Renal pelvis (tissue), 4 donors: ENCODE measurements around the gene KLHL13. TPM values are rescaled to one million over a fixed set of nuclear protein-coding genes. Genes with fewer than 3 reads are reported as not detected.
"Not testable (repeated sequence)": the region's sequence is repeated elsewhere in the genome, so short reads cannot be mapped to it uniquely, and the experiment has no call there.

Source experiments
- DNase-seq: peaks from one replicate; pipeline ENCODE4 v3.0.0-alpha.2; 2013
- polyA plus RNA-seq, 3 donors: library from polyadenylated mRNA; unstranded; fragments of 120-200 nt; gene quantifications; one replicate each; pipeline ENCODE4 v1.2.1, GENCODE V29; 2013; ENCODE audit not compliant: insufficient read length in 3 of 3

The KLHL13 gene
- polyA plus RNA-seq, 3 donors: 72.1 to 74.1 (median 73.1) TPM

DNA sequence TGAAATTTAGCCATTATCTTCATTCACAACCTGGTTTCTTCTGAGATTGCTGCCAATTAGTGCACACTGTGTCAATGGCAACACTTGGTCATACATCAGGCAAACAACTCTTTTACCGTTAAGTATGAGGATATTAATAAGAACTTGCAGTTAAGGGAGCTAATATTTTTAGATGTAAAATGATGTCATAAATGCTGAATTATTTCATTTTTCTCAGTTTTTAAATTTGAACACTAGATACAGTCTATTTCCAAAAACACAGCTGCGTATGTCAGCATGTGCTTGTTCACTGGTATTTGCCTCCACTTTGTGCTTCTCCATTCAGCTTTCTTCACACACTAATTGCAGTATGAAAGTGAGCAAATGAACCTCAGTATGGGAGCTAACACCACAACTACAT lies 1.6 kb downstream of the KLHL13 start:
- no peak for DNase-seq

DNA sequence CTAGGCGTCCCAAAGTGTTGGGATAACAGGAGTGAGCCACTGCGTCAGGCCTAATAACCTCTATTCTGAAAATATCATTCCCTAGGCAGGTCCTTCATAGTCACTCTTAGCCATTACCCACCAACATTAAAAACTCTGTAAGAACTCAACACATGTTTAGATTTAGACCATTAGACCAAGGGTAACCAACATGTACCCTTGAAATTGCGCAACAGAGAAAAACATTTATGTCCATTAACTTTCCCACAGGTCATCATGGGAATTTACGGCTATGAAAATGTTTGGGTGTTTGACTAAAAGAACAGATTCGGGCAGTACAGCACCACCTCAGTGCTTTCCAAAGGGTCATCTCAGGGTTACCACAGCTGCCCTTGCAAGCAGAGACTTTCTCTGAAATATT lies 7.5 kb downstream of the KLHL13 start:
- DNase-seq: no peak

GRCh38 chrX:118108304-118108703 lies 8.3 kb downstream of the KLHL13 start:
- no peak for DNase-seq

- no peak for DNase-seq
These were observed 16.5 kb downstream of the KLHL13 start for GRCh38 chrX:118100091-118100490.

DNA sequence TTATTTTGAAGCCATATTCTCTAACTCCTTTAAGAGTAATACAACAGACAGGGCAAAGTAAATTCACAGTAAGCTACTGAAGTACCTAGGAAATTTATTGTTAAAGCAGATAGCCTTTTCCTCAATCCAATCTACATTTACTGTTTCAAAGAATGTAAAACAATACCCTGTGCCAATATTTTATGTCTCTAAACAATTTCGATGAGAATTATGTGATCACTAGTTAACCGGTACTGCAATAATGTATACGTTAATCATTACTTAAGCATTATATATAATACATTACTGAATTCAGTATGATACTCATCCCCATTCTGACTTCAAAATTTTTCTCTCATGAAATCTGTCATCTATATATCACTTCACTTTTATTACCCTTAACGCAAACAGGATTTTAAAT lies 28.5 kb downstream of the KLHL13 start:
- no peak for DNase-seq

GRCh38 chrX:118074196-118074595 lies 42.4 kb downstream of the KLHL13 start:
- DNase-seq: no peak

- DNase-seq: no peak
These were observed 49.6 kb downstream of the KLHL13 start for GRCh38 chrX:118066867-118067515.

DNA sequence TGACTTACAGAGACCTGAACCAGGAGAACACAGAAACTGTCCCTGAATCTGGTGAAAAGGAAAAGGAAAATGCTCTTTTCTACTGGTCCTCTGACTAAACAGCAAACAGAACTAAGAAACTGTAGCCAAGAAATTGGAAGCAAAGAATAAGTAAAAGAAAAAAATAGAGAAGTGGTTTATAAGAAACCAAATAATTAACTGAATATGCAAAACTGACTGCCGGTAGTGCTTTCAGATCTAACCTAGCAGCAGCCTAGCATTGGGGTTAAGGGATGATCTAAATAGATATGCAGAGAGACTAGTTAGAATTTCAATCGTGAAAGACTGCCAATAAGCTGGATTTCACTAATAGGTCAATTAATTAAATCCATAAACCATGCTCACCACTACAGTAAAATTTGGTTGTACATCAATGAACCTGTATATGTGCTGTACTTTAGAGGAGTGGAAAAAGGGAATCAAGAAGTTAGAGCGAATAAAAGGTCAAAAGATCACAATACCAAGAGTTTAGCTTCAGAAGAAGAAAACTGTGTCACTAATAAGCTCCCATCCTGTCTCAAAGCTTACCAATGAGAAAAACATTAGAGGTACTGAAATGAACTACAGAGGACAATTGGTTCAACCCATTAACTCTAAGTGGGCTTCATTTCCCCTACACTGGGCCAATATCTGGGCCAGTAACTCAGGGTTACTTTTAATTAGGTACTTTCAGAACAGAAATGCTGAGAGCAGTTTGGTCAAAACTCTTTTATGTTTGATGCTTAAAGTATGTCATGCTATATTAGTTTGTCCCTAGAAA lies 53.6 kb downstream of the KLHL13 start:
- no peak for DNase-seq

DNA sequence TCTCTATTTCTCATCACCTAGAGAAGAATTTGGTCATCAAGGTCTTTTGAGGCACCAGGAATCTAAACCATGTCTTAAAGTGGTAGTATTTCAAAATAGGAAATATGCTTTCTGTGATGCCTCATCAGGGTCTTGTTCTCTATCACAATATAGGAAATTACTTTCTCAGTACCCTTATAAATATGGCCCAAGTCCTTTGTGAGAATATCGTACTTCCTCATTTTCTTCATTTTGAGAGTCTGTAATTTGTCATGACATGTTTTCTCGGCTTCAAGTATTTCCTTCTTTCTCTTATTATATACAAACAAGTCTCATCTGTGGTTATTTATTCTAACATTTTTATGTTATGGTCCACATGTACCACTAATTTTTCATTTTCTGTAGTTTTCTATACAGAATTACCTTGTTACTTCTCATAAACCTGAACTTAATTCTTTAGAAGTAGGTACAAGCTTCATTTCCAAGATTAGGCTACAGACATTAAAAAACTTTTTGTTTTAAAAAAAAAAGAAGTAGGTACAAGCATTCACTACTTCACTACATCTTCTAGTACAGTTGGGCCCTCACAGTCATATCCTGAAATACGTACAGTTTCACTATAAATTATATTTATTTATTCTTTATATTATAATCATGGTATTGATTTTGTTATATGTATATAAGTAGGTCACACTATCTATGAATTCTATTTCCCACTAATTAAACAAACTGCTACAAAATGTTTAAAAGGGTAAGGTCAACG lies 54.4 kb downstream of the KLHL13 start:
- no peak for DNase-seq

GRCh38 chrX:118058924-118059323 lies 57.7 kb downstream of the KLHL13 start:
- no peak for DNase-seq

GRCh38 chrX:118056870-118057269 lies 59.7 kb downstream of the KLHL13 start:
- no peak for DNase-seq

- no peak for DNase-seq
These were observed 66.9 kb downstream of the KLHL13 start for GRCh38 chrX:118049713-118050112.

DNA sequence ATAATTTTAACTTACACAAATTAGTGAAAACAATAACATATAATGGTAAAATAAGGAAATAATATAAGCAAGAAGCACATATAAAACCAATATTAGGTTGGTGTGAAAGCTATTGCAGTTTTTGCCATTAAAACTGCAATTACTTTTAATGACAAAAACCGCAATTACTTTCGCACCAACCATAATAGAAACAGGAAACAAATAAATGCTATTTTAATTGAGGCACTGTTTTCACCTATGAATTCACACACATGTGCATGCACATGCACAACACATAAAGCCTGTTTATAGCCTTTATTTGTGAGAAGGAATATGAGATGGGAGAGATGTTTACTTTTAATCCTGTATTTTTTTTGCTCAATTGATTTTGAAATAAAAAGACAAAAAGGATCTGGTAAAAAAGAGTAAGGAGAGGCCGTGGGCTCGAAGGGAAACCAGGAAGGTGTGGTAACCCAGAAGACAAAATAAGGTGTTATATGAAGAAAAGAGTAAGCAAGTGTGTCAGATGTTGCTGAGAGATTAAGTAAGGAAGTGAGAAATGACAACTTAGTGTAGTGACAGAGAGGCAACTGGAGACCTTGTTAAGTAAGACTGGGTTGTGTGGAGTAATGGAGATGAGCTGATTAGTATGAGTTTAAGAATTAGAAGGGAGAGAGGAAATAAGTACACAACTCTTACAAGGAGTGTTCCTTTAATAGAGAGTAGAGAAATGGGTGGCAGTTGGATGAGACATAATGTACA lies 69.0 kb downstream of the KLHL13 start:
- no peak for DNase-seq

GRCh38 chrX:118039591-118039990 lies 77.0 kb downstream of the KLHL13 start:
- DNase-seq: no peak

- DNase-seq: no peak
These were observed 77.8 kb downstream of the KLHL13 start for GRCh38 chrX:118038614-118039365.

DNA sequence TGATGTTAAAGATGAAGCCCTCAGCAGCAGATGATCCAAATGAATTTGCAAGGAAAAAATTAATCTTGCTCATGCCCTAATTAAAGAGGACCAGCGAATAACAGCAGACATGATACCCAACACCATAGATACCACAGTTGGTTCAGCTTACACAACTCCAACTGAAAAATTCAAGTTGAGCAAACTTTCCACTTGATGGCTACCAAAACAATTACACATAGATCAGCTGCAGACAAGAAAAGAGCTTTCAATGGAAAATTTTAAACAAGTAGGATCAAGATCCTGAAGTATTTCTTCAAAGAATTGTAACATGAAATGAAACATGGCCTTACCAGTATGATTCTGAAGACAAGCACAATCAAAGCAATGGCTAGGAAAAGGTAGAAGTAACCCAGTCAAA lies 90.0 kb downstream of the KLHL13 start:
- no peak for DNase-seq

- no peak for DNase-seq
These were observed 91.4 kb downstream of the KLHL13 start for GRCh38 chrX:118025226-118025625.

DNA sequence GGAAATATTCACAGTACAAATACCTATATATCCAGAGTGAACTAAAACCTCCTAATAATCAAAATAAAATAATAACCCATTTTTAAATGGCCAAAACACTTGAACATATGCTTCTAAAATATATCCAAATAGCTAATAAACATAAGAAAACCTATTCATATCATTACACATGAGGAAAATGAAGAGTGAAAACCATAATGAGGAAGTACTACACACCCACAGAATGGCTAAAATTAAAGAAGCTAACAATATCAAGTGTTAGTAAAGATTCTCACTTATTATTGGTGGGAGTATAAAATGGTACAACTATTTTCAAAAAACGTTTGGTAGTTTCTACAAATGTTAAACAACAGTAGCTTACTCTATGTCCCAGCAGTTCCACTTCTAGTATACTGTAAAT lies 92.1 kb downstream of the KLHL13 start:
- no peak for DNase-seq

- DNase-seq: no peak
These were observed 93.9 kb downstream of the KLHL13 start for GRCh38 chrX:118022753-118023152.

DNA sequence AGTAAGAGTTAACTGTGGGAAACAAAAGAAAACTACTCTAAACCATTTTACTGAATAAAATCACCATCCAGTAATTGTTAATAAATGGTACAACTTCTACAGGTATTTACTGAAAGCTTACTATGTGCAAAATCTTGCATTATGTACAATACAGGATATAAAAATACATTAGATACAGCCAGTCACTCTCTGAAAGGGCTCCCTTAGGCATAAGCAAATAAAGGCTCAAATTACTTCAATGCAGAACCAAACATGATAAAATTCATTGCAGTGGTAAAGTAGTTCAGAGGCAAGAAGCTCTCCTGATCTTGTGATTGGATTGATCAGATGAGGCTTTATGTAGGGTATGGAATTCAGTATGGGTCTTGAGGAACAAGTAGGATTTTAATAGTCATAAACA lies 100.2 kb downstream of the KLHL13 start:
- DNase-seq: no peak

GRCh38 chrX:118002417-118002816 lies 114.2 kb downstream of the KLHL13 start:
- not testable (repeated sequence) for DNase-seq
